Dedifferentiated amniotic fluid mesenchymal stem cell (primary cell): ENCODE results near the gene LAPTM5.

Experiments
- DNase-seq: peaks from one replicate; pipeline ENCODE4 v3.0.0-alpha.2; 2016; ENCODE audit errors: extremely low spot score

The LAPTM5 gene

GRCh38 chr1:30714536-30715090 lies 43.0 kb downstream of the LAPTM5 start:
- no peak for DNase-seq

GRCh38 chr1:30714025-30714424 lies 43.5 kb downstream of the LAPTM5 start:
- no peak for DNase-seq

- no peak for DNase-seq
These were observed 44.3 kb downstream of the LAPTM5 start for GRCh38 chr1:30713311-30713710.

GRCh38 chr1:30712583-30712982 lies 45.0 kb downstream of the LAPTM5 start:
- no peak for DNase-seq

GRCh38 chr1:30710407-30710806 lies 47.2 kb downstream of the LAPTM5 start:
- DNase-seq: no peak

GRCh38 chr1:30708361-30708728 lies 49.2 kb downstream of the LAPTM5 start:
- DNase-seq: no peak

GRCh38 chr1:30707412-30708360 lies 49.9 kb downstream of the LAPTM5 start:
- peak; percentile 21 for DNase-seq

- DNase-seq: no peak
These were observed 51.0 kb downstream of the LAPTM5 start for GRCh38 chr1:30706528-30706927.

GRCh38 chr1:30705698-30706097 lies 51.9 kb downstream of the LAPTM5 start:
- no peak for DNase-seq

GRCh38 chr1:30704765-30705509 lies 52.6 kb downstream of the LAPTM5 start:
- no peak for DNase-seq

- no peak for DNase-seq
These were observed 53.3 kb downstream of the LAPTM5 start for GRCh38 chr1:30704271-30704670.

- no peak for DNase-seq
These were observed 54.8 kb downstream of the LAPTM5 start for GRCh38 chr1:30702823-30703222.

- no peak for DNase-seq
These were observed 56.3 kb downstream of the LAPTM5 start for GRCh38 chr1:30701258-30701633.

GRCh38 chr1:30700528-30701257 lies 56.9 kb downstream of the LAPTM5 start:
- DNase-seq: no peak

GRCh38 chr1:30699762-30700161 lies 57.8 kb downstream of the LAPTM5 start:
- DNase-seq: no peak

GRCh38 chr1:30698401-30698981 lies 59.1 kb downstream of the LAPTM5 start:
- DNase-seq: no peak

- DNase-seq: no peak
These were observed 59.8 kb downstream of the LAPTM5 start for GRCh38 chr1:30697571-30698376.

GRCh38 chr1:30696831-30697230 lies 60.7 kb downstream of the LAPTM5 start:
- DNase-seq: no peak

- no peak for DNase-seq
These were observed 62.1 kb downstream of the LAPTM5 start for GRCh38 chr1:30695439-30695841.

- no peak for DNase-seq
These were observed 63.0 kb downstream of the LAPTM5 start for GRCh38 chr1:30694280-30695175.
